Left kidney (tissue), 1 donor: Measurements from ENCODE around the gene VAX1. TPM values are rescaled to one million over a fixed set of nuclear protein-coding genes. Genes with fewer than 3 reads are reported as not detected.

Experiments
- polyA plus RNA-seq: library from polyadenylated mRNA; unstranded; fragments of 120-200 nt; gene quantifications from one replicate; pipeline ENCODE4 v1.2.1, GENCODE V29; 2013; ENCODE audit not compliant: insufficient read length

VAX1 gene
- polyA plus RNA-seq, 1 donor, result not detected

Other genes with a start within 250 kb of the VAX1 start
- gene SHTN1, start 133.1 kb downstream of the VAX1 start, polyA plus RNA-seq, result 27.5 TPM
- gene KCNK18, start 59.2 kb upstream of the VAX1 start, polyA plus RNA-seq, result not detected
- 1.00 TPM for gene SLC18A2, start 102.8 kb upstream of the VAX1 start, polyA plus RNA-seq
- 48.4 TPM for gene PDZD8, start 237.2 kb upstream of the VAX1 start, polyA plus RNA-seq